IMR-90 (cell line): ENCODE measurements around the gene PPP5C. TPM values are rescaled to one million over a fixed set of nuclear protein-coding genes. Genes with fewer than 3 reads are reported as not detected.

Source experiments
- ATAC-seq: fragments of 200-7000 bp; cut with Tn5 transposase; 2 replicates; pipeline ENCODE4 v1.9.1; 2020; ENCODE audit warnings: low read depth, mild to moderate bottlenecking, moderate library complexity
- BruUV-seq: library from RNA; stranded (reverse); fragments of 400-500 nt; replicated peaks from 2 replicates; lab custom pipeline; 2021; lab: Mats Ljungman, UMichigan
- CTCF ChIA-PET: fragments of 300-600 bp; formaldehyde crosslinking; extraction: SDS; loops from one replicate; lab custom pipeline; 2021; ENCODE audit warnings: antibody characterized with exemption; lab: Yijun Ruan, JAX
- POLR2A ChIA-PET: fragments of 300-600 bp; sonication (Branson Sonifier 250); formaldehyde crosslinking; loops from one replicate; lab custom pipeline; 2022; ENCODE audit warnings: antibody characterized with exemption; ENCODE audit not compliant: unreplicated experiment; lab: Charles Lee
- DNase-seq: peaks from one replicate; pipeline ENCODE4 v3.0.0; 2013
- H2AFZ ChIP-seq: replicated peaks from 2 replicates; pipeline ENCODE3; 2013; ENCODE audit warnings: low read length, mild to moderate bottlenecking; ENCODE audit not compliant: poor library complexity
- H2AK5ac ChIP-seq: 2 replicates; pipeline ENCODE4 v1.6.1; 2013; ENCODE audit warnings: low read depth, low read length, inconsistent platforms
- H2AK9ac ChIP-seq: replicated peaks from 2 replicates; pipeline ENCODE3; 2013; ENCODE audit warnings: mild to moderate bottlenecking, low read depth, low read length, moderate library complexity; ENCODE audit not compliant: poor library complexity
- H2BK120ac ChIP-seq: 2 replicates; pipeline ENCODE4 v1.6.1; 2013; ENCODE audit warnings: low read depth, low read length, inconsistent platforms
- H2BK15ac ChIP-seq: 3 replicates; pipeline ENCODE4 v1.6.1; 2013; ENCODE audit warnings: low read depth, low read length, inconsistent platforms
- H2BK20ac ChIP-seq: 2 replicates; pipeline ENCODE4 v1.6.1; 2013; ENCODE audit warnings: low read depth, mild to moderate bottlenecking, inconsistent platforms, low read length, moderate library complexity
- H2BK5ac ChIP-seq: 2 replicates; pipeline ENCODE4 v1.6.1; 2013; ENCODE audit warnings: mild to moderate bottlenecking, low read depth, low read length, inconsistent platforms; ENCODE audit not compliant: poor library complexity, severe bottlenecking
- H3K14ac ChIP-seq: replicated peaks from 2 replicates; pipeline ENCODE4 v1.6.1; 2013; ENCODE audit warnings: low read depth, low read length, inconsistent platforms
- H3K18ac ChIP-seq: 2 replicates; pipeline ENCODE4 v1.6.1; 2013; ENCODE audit warnings: low read depth, low read length, control low read depth
- H3K23ac ChIP-seq: 2 replicates; pipeline ENCODE4 v1.6.1; 2013; ENCODE audit warnings: low read depth, low read length, inconsistent platforms
- H3K27ac ChIP-seq: 2 replicates; pipeline ENCODE4 v1.5.1; 2013; ENCODE audit warnings: mild to moderate bottlenecking, control low read depth, low read length; ENCODE audit not compliant: insufficient read depth
- H3K27me3 ChIP-seq: 2 replicates; pipeline ENCODE4 v1.6.1; 2013; ENCODE audit warnings: low read length; ENCODE audit not compliant: control insufficient read depth, insufficient read depth
- H3K36me3 ChIP-seq: 2 replicates; pipeline ENCODE4 v1.6.1; 2013; ENCODE audit warnings: low read length, mixed read lengths; ENCODE audit not compliant: control insufficient read depth, insufficient read depth
- H3K4ac ChIP-seq: 2 replicates; pipeline ENCODE4 v1.6.1; 2013; ENCODE audit warnings: low read depth, low read length, inconsistent platforms
- H3K4me1 ChIP-seq: 2 replicates; pipeline ENCODE4 v1.6.1; 2013; ENCODE audit warnings: low read length, mixed read lengths; ENCODE audit not compliant: control insufficient read depth, insufficient read depth
- H3K4me2 ChIP-seq: 2 replicates; pipeline ENCODE4 v1.6.1; 2013; ENCODE audit warnings: low read depth, mild to moderate bottlenecking, control low read depth, low read length, moderate library complexity
- H3K4me3 ChIP-seq: 2 replicates; pipeline ENCODE4 v1.5.1; 2013; ENCODE audit warnings: low read depth, mild to moderate bottlenecking, control low read depth, low read length, moderate library complexity; ENCODE audit not compliant: insufficient read depth
- H3K56ac ChIP-seq: 2 replicates; pipeline ENCODE4 v1.6.1; 2013; ENCODE audit warnings: low read length, inconsistent platforms; ENCODE audit not compliant: insufficient read depth; ENCODE audit errors: extremely low read depth
- H3K79me1 ChIP-seq, 2 experiments: 2 replicates each; pipeline ENCODE4 v1.6.1; 2013; ENCODE audit warnings: low read length in 2 of 2, inconsistent platforms in 1 of 2, low read depth in 1 of 2
- H3K9ac ChIP-seq: 2 replicates; pipeline ENCODE4 v1.6.1; 2013; ENCODE audit warnings: low read depth, low read length, control low read depth
- H3K9me1 ChIP-seq: 2 replicates; pipeline ENCODE4 v1.6.1; 2013; ENCODE audit warnings: low read length, inconsistent platforms; ENCODE audit not compliant: insufficient read depth
- H3K9me3 ChIP-seq: 2 replicates; pipeline ENCODE4 v1.6.1; 2013; ENCODE audit warnings: low read length; ENCODE audit not compliant: control insufficient read depth, insufficient read depth
- H4K20me1 ChIP-seq: 2 replicates; pipeline ENCODE4 v1.6.1; 2013; ENCODE audit warnings: low read length, inconsistent platforms; ENCODE audit not compliant: insufficient read depth
- H4K5ac ChIP-seq: 2 replicates; pipeline ENCODE4 v1.6.1; 2013; ENCODE audit warnings: mild to moderate bottlenecking, low read depth, low read length, control low read depth
- H4K8ac ChIP-seq, 2 experiments: 2 replicates each; pipeline ENCODE4 v1.6.1; 2013; ENCODE audit warnings: low read depth in 2 of 2, low read length in 2 of 2, control low read depth in 1 of 2, inconsistent platforms in 1 of 2
- H4K91ac ChIP-seq: 2 replicates; pipeline ENCODE4 v1.6.1; 2013; ENCODE audit warnings: low read depth, low read length, inconsistent platforms; ENCODE audit not compliant: insufficient read depth
- CEBPB ChIP-seq: IDR thresholded peaks from 2 replicates; pipeline ENCODE4 v1.6.1; 2012; ENCODE audit warnings: low read depth, low read length, improper control_type of control experiment
- MAFK ChIP-seq: IDR thresholded peaks from 2 replicates; pipeline ENCODE4 v1.6.1; 2012; ENCODE audit warnings: low read depth, low read length, improper control_type of control experiment
- MAZ ChIP-seq: IDR thresholded peaks from 2 replicates; pipeline ENCODE4 v1.6.1; 2012; ENCODE audit warnings: low read depth, mild to moderate bottlenecking, low read length, improper control_type of control experiment, moderate library complexity, borderline replicate concordance
- MXI1 ChIP-seq: IDR thresholded peaks from 2 replicates; pipeline ENCODE4 v1.6.1; 2012; ENCODE audit warnings: low read depth, mild to moderate bottlenecking, low read length, moderate library complexity, borderline replicate concordance
- NFE2L2 ChIP-seq: fragments of 150-350 bp; IDR thresholded peaks from 2 replicates; pipeline ENCODE4 v1.6.1; 2016; ENCODE audit warnings: low read depth, mild to moderate bottlenecking, low read length
- SMC3 ChIP-seq: fragments of 150-350 bp; IDR thresholded peaks from 2 replicates; pipeline ENCODE4 v1.6.1; 2016; ENCODE audit warnings: low read depth, mild to moderate bottlenecking, antibody characterized with exemption, low read length, moderate library complexity
- WGBS, 2 experiments: methylation state at CpG; one replicate each; pipeline versions ENCODE4 v1.1.5 to v1.1.7; 2013; ENCODE audit warnings: missing lambda C conversion rate in 2 of 2; ENCODE audit not compliant: insufficient read length in 1 of 2; ENCODE audit errors: extremely low coverage in 2 of 2; 5-methylcytosine and 5-hydroxymethylcytosine counted together
- dilution Hi-C: fragments of 300-500 bp; cut with HindIII; formaldehyde crosslinking; loops from one replicate; pipeline ENCODE4 v1.14.3; 2018; ENCODE audit warnings: low sequenced_read_pairs; ENCODE audit not compliant: unreplicated experiment
- in situ Hi-C: fragments of 300-500 bp; cut with MboI; formaldehyde crosslinking; loops from 3 replicates; pipeline ENCODE4 v1.14.3; 2019; ENCODE audit warnings: low sequenced_read_pairs, inconsistent platforms, mixed read lengths
- intact Hi-C: fragments of 100-400 bp; cut with micrococcal nuclease; formaldehyde crosslinking; loops from 2 replicates; pipeline ENCODE4 v1.10.0; 2022
- polyA plus RNA-seq, 3 experiments: library from polyadenylated mRNA; depleted of rRNA; stranded (reverse); fragments of >200 nt; gene quantifications; 2 replicates each; pipeline ENCODE4 v1.2.3, GENCODE V29; 2012; ENCODE audit warnings: low replicate concordance in 1 of 3
- total RNA-seq: library from RNA; depleted of rRNA; stranded (reverse); fragments of >200 nt; gene quantifications from 2 replicates; pipeline ENCODE4 v1.2.3, GENCODE V29; 2012

PPP5C gene
- total and polyA plus RNA-seq, 2 of the 4 experiments (the other 2 are of a cell fraction) = 80.5 to 128 TPM

GRCh38 chr19:46369817-46370216, 22.9 kb downstream of the PPP5C start:
- no peak overlapping the region for H2AFZ ChIP-seq
- POLR2A ChIA-PET = no interaction called here
- in situ Hi-C loops = no loop called here

More at GRCh38 chr19:46369817-46370216, 22.9 kb downstream of the PPP5C start:
- no peak overlapping the region for H2BK5ac ChIP-seq
- H3K9me3 ChIP-seq = no peaks in the 10 kb centered on the region
- no peak overlapping the region for H2BK15ac ChIP-seq
- no peak overlapping the region for H3K23ac ChIP-seq
- H3K4me2 ChIP-seq = no peak overlapping the region
- no peak overlapping the region for H3K4me3 ChIP-seq
- TF ChIP-seq CEBPB (no peak), MAFK (no peak), MXI1 (no peak), NFE2L2 (no peak), SMC3 (no peak), MAZ (no peak)
- H3K18ac ChIP-seq = no peak overlapping the region
- H3K79me1 ChIP-seq = peaks cover 34 to 91% of the 10 kb centered on the region in 2 experiments
- BruUV-seq = no TSS peak
- H4K8ac ChIP-seq = no peak overlapping the region
- CTCF ChIA-PET = interaction anchor here (0.7 to 1.1 kb wide), 2 partner anchors 23 to 26 kb away, joined by 3 read pairs; no protein-coding TSS in a partner anchor
- ATAC-seq = no peak
- no peak overlapping the region for H3K27ac ChIP-seq
- intact Hi-C loops (no loop called here), dilution Hi-C loops (no loop called here)
- H3K4ac ChIP-seq = no peak overlapping the region
- H3K14ac ChIP-seq = no peak overlapping the region
- no peak overlapping the region for H2BK20ac ChIP-seq
- no peak overlapping the region for H3K9ac ChIP-seq
- no peak overlapping the region for H2BK120ac ChIP-seq
- peaks cover 23% of the 10 kb centered on the region for H3K36me3 ChIP-seq
- peak; percentile 38 for DNase-seq
- H3K9me1 ChIP-seq = peaks cover 38% of the 10 kb centered on the region
- H4K20me1 ChIP-seq = peaks cover 32% of the 10 kb centered on the region
- WGBS, 2 experiments = no CpG with 5 or more reads among the region's 7 CpGs
- peaks cover 27% of the 10 kb centered on the region for H3K4me1 ChIP-seq
- no peak overlapping the region for H3K56ac ChIP-seq
- H3K27me3 ChIP-seq = no peaks in the 10 kb centered on the region
- H4K5ac ChIP-seq = no peak overlapping the region
- H2AK5ac ChIP-seq = no peak overlapping the region
- H4K91ac ChIP-seq = no peak overlapping the region
- H2AK9ac ChIP-seq = no peak overlapping the region
